ENCODE results near the gene OR8D1. TPM values are rescaled to one million over a fixed set of nuclear protein-coding genes. Genes with fewer than 3 reads are reported as not detected.

Gene OR8D1
- total and polyA plus RNA-seq, 2 donors (not counting 3 experiments of a cell fraction or from before 2014, with no cell fraction given): not detected

DNA sequence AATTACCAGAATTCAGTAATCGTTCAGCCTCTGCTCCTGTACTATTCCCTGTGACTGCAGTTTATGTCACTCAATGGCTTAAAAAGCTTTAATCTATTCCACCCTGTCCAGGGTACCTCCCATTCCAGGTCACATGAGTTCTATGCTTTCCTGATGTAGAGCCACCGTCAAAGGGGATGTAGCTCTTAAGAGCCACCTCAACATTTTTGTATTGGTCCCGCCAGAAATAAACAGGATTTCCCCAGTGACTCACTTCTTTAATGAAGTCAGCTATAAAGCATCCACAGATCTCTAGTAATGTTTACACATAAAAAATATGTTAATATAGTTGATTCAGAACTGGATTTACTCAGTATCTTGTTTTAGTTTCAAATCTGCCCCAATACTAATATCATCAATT is 1.3 kb upstream of the OR8D1 start:
- no peaks in the 10 kb centered on the region for H3K9me3 ChIP-seq (replicated peaks; ENCODE audit: control insufficient read depth, insufficient read depth, low read length)
- H3K79me2 ChIP-seq (ENCODE audit: control insufficient read depth, insufficient read depth, low read length): no peaks in the 10 kb centered on the region
- peaks cover 6% of the 10 kb centered on the region for H3K4me1 ChIP-seq (ENCODE audit: control insufficient read depth, extremely low read depth, insufficient read depth, low read length)
- intact Hi-C loops (cut with micrococcal nuclease): no loop called here
- POLR2A ChIA-PET: interaction anchor here (0.6 kb wide), 1 partner anchor 1276 kb away, joined by 4 read pairs; no protein-coding TSS in a partner anchor
- CTCF ChIA-PET: interaction anchor here (0.8 to 1.2 kb wide), 3 partner anchors 15 to 243 kb away, joined by 4 to 5 read pairs (median 5); no protein-coding TSS in a partner anchor
- TF ChIP-seq FOS (IDR thresholded peaks at IDR 0.05; ENCODE audit: borderline replicate concordance, insufficient read depth, low read length) (peak; percentile 82), POLR2AphosphoS5 (IDR thresholded peaks at IDR 0.05; ENCODE audit: insufficient read depth, low read depth, low read length) (peak; percentile 26), MYC (IDR thresholded peaks at IDR 0.05; ENCODE audit: low read depth, low read length) (no peak), JUN (IDR thresholded peaks at IDR 0.05; ENCODE audit: borderline replicate concordance, insufficient read depth, insufficient read length, low read depth) (peak; percentile 54)
- no peak overlapping the region for H2AFZ ChIP-seq (ENCODE audit: low read depth, low read length)
- H3K36me3 ChIP-seq (ENCODE audit: control insufficient read depth in 2 of 2, extremely low read depth in 1 of 2, insufficient read depth in 2 of 2, low read length in 2 of 2): no peaks in the 10 kb centered on the region
- no peak overlapping the region for H3K9ac ChIP-seq (replicated peaks; ENCODE audit: extremely low read depth, insufficient read depth, low read length)
- H3K27ac ChIP-seq (ENCODE audit: insufficient read depth, low read depth, low read length): no peak overlapping the region
- no peaks in the 10 kb centered on the region for H4K20me1 ChIP-seq (replicated peaks; ENCODE audit: control insufficient read depth, extremely low read depth, insufficient read depth, low read length)
- dilution Hi-C loops (cut with MboI; ENCODE audit: extremely low pct_ligation_motif_present, low sequenced_read_pairs): no loop called here
- no peaks in the 10 kb centered on the region for H3K9me1 ChIP-seq (replicated peaks; ENCODE audit: control insufficient read depth, extremely low read depth, insufficient read depth, low read length)
- no TSS peak for BruUV-seq (replicated peaks)
- H3K4me3 ChIP-seq (replicated peaks in 1 of 3; ENCODE audit: insufficient read depth in 1 of 3, low read depth in 1 of 3, low read length in 3 of 3): no peak overlapping the region
- H3K27me3 ChIP-seq (ENCODE audit: control insufficient read depth in 2 of 2, insufficient read depth in 2 of 2, low read length in 2 of 2): peaks cover 0 to 2% of the 10 kb centered on the region in 2 experiments
- FAIRE-seq: peak; percentile 63
- DNase-seq (ENCODE audit: low read depth, low spot score): peak; percentile 79
- peak overlapping the region; percentile 31 for H3K4me2 ChIP-seq (ENCODE audit: insufficient read depth, low read length)

DNA sequence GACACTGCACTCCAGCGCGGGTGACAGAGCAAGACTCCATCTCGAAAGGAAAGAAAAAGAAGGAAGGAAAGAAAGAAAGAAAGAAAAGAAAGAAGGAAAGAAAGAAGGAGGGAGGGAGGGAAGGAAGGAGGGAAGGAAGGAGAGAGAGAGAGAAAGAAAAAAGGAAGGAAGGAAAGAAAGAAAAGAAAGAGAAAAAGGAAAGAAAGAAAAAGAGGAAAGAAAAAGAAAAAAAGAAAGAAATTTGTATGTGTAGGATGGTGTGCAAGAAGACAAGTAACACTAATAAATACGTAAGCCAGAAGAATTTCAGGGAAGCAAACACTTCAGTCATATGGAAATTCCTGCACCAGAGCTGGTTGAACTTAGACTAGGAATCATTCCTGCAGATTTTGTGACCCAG is 618 bp downstream of the OR8D1 start:
- ChIA-PET CTCF (no interaction called here), POLR2A (no interaction called here)
- H3K36me3 ChIP-seq (ENCODE audit: control insufficient read depth in 2 of 2, extremely low read depth in 1 of 2, insufficient read depth in 2 of 2, low read length in 2 of 2): no peaks in the 10 kb centered on the region
- no peaks in the 10 kb centered on the region for H3K9me3 ChIP-seq (replicated peaks; ENCODE audit: control insufficient read depth, insufficient read depth, low read length)
- dilution Hi-C loops (cut with MboI; ENCODE audit: extremely low pct_ligation_motif_present, low sequenced_read_pairs) (no loop called here), intact Hi-C loops (cut with micrococcal nuclease) (no loop called here)
- FAIRE-seq: no peak
- no peaks in the 10 kb centered on the region for H4K20me1 ChIP-seq (replicated peaks; ENCODE audit: control insufficient read depth, extremely low read depth, insufficient read depth, low read length)
- no peak for TF ChIP-seq POLR2A (IDR thresholded peaks at IDR 0.05; ENCODE audit: low read depth, low read length)
- no peak for TF ChIP-seq EZH2 (IDR thresholded peaks at IDR 0.05; ENCODE audit: borderline replicate concordance, low read depth, low read length, severe bottlenecking)
- TF ChIP-seq MYC (IDR thresholded peaks at IDR 0.05; ENCODE audit: low read depth, low read length): no peak
- no peak for TF ChIP-seq FOS (IDR thresholded peaks at IDR 0.05; ENCODE audit: borderline replicate concordance, insufficient read depth, low read length)
- no peak for TF ChIP-seq POLR2AphosphoS5 (IDR thresholded peaks at IDR 0.05; ENCODE audit: insufficient read depth, low read depth, low read length)
- TF ChIP-seq JUN (IDR thresholded peaks at IDR 0.05; ENCODE audit: borderline replicate concordance, insufficient read depth, insufficient read length, low read depth): no peak
- TF ChIP-seq, protein P1, sequence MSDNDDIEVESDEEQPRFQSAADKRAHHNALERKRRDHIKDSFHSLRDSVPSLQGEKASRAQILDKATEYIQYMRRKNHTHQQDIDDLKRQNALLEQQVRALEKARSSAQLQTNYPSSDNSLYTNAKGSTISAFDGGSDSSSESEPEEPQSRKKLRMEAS (IDR thresholded peaks at IDR 0.05; ENCODE audit: insufficient read depth, insufficient read length): no peak
- no peak for TF ChIP-seq GATA2 (IDR thresholded peaks at IDR 0.05; ENCODE audit: insufficient read depth, insufficient read length, low read depth, low read length)
- TF ChIP-seq, protein P2, sequence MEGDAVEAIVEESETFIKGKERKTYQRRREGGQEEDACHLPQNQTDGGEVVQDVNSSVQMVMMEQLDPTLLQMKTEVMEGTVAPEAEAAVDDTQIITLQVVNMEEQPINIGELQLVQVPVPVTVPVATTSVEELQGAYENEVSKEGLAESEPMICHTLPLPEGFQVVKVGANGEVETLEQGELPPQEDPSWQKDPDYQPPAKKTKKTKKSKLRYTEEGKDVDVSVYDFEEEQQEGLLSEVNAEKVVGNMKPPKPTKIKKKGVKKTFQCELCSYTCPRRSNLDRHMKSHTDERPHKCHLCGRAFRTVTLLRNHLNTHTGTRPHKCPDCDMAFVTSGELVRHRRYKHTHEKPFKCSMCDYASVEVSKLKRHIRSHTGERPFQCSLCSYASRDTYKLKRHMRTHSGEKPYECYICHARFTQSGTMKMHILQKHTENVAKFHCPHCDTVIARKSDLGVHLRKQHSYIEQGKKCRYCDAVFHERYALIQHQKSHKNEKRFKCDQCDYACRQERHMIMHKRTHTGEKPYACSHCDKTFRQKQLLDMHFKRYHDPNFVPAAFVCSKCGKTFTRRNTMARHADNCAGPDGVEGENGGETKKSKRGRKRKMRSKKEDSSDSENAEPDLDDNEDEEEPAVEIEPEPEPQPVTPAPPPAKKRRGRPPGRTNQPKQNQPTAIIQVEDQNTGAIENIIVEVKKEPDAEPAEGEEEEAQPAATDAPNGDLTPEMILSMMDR (IDR thresholded peaks at IDR 0.05; ENCODE audit: extremely low read depth in 1 of 2, insufficient read depth in 1 of 2, low read depth in 1 of 2, low read length in 2 of 2): no peak
- H3K4me1 ChIP-seq (ENCODE audit: control insufficient read depth, extremely low read depth, insufficient read depth, low read length): peaks cover 6% of the 10 kb centered on the region
- H3K27ac ChIP-seq (ENCODE audit: insufficient read depth, low read depth, low read length): no peak overlapping the region
- no peaks in the 10 kb centered on the region for H3K79me2 ChIP-seq (ENCODE audit: control insufficient read depth, insufficient read depth, low read length)
- DNase-seq (ENCODE audit: low read depth, low spot score): no peak
- no peak overlapping the region for H3K4me2 ChIP-seq (ENCODE audit: insufficient read depth, low read length)
- no TSS peak for BruUV-seq (replicated peaks)
- no peak overlapping the region for H3K9ac ChIP-seq (replicated peaks; ENCODE audit: extremely low read depth, insufficient read depth, low read length)
- no peak overlapping the region for H3K4me3 ChIP-seq (replicated peaks in 1 of 3; ENCODE audit: insufficient read depth in 1 of 3, low read depth in 1 of 3, low read length in 3 of 3)
- no peaks in the 10 kb centered on the region for H3K9me1 ChIP-seq (replicated peaks; ENCODE audit: control insufficient read depth, extremely low read depth, insufficient read depth, low read length)
- no peak overlapping the region for H2AFZ ChIP-seq (ENCODE audit: low read depth, low read length)
- H3K27me3 ChIP-seq (ENCODE audit: control insufficient read depth in 2 of 2, insufficient read depth in 2 of 2, low read length in 2 of 2): peaks cover 0 to 3% of the 10 kb centered on the region in 2 experiments
